IMR-90 (cell line): ENCODE results near the gene DIPK1A. TPM values are rescaled to one million over a fixed set of nuclear protein-coding genes. Genes with fewer than 3 reads are reported as not detected.

ENCODE experiments used
- ATAC-seq: fragments of 200-7000 bp; cut with Tn5 transposase; 2 replicates; pipeline ENCODE4 v1.9.1; 2020; ENCODE audit warnings: low read depth, mild to moderate bottlenecking, moderate library complexity
- BruUV-seq: library from RNA; stranded (reverse); fragments of 400-500 nt; replicated peaks from 2 replicates; lab custom pipeline; 2021; lab: Mats Ljungman, UMichigan
- CTCF ChIA-PET: fragments of 300-600 bp; formaldehyde crosslinking; extraction: SDS; loops from one replicate; lab custom pipeline; 2021; ENCODE audit warnings: antibody characterized with exemption; lab: Yijun Ruan, JAX
- POLR2A ChIA-PET: fragments of 300-600 bp; sonication (Branson Sonifier 250); formaldehyde crosslinking; loops from one replicate; lab custom pipeline; 2022; ENCODE audit warnings: antibody characterized with exemption; ENCODE audit not compliant: unreplicated experiment; lab: Charles Lee
- DNase-seq: peaks from one replicate; pipeline ENCODE4 v3.0.0; 2013
- H2AFZ ChIP-seq: replicated peaks from 2 replicates; pipeline ENCODE3; 2013; ENCODE audit warnings: low read length, mild to moderate bottlenecking; ENCODE audit not compliant: poor library complexity
- H2AK5ac ChIP-seq: 2 replicates; pipeline ENCODE4 v1.6.1; 2013; ENCODE audit warnings: low read depth, low read length, inconsistent platforms
- H2AK9ac ChIP-seq: replicated peaks from 2 replicates; pipeline ENCODE3; 2013; ENCODE audit warnings: mild to moderate bottlenecking, low read depth, low read length, moderate library complexity; ENCODE audit not compliant: poor library complexity
- H2BK120ac ChIP-seq: 2 replicates; pipeline ENCODE4 v1.6.1; 2013; ENCODE audit warnings: low read depth, low read length, inconsistent platforms
- H2BK15ac ChIP-seq: 3 replicates; pipeline ENCODE4 v1.6.1; 2013; ENCODE audit warnings: low read depth, low read length, inconsistent platforms
- H2BK20ac ChIP-seq: 2 replicates; pipeline ENCODE4 v1.6.1; 2013; ENCODE audit warnings: low read depth, mild to moderate bottlenecking, inconsistent platforms, low read length, moderate library complexity
- H2BK5ac ChIP-seq: 2 replicates; pipeline ENCODE4 v1.6.1; 2013; ENCODE audit warnings: mild to moderate bottlenecking, low read depth, low read length, inconsistent platforms; ENCODE audit not compliant: poor library complexity, severe bottlenecking
- H3K14ac ChIP-seq: replicated peaks from 2 replicates; pipeline ENCODE4 v1.6.1; 2013; ENCODE audit warnings: low read depth, low read length, inconsistent platforms
- H3K18ac ChIP-seq: 2 replicates; pipeline ENCODE4 v1.6.1; 2013; ENCODE audit warnings: low read depth, low read length, control low read depth
- H3K23ac ChIP-seq: 2 replicates; pipeline ENCODE4 v1.6.1; 2013; ENCODE audit warnings: low read depth, low read length, inconsistent platforms
- H3K27ac ChIP-seq: 2 replicates; pipeline ENCODE4 v1.5.1; 2013; ENCODE audit warnings: mild to moderate bottlenecking, control low read depth, low read length; ENCODE audit not compliant: insufficient read depth
- H3K27me3 ChIP-seq: 2 replicates; pipeline ENCODE4 v1.6.1; 2013; ENCODE audit warnings: low read length; ENCODE audit not compliant: control insufficient read depth, insufficient read depth
- H3K36me3 ChIP-seq: 2 replicates; pipeline ENCODE4 v1.6.1; 2013; ENCODE audit warnings: low read length, mixed read lengths; ENCODE audit not compliant: control insufficient read depth, insufficient read depth
- H3K4ac ChIP-seq: 2 replicates; pipeline ENCODE4 v1.6.1; 2013; ENCODE audit warnings: low read depth, low read length, inconsistent platforms
- H3K4me1 ChIP-seq: 2 replicates; pipeline ENCODE4 v1.6.1; 2013; ENCODE audit warnings: low read length, mixed read lengths; ENCODE audit not compliant: control insufficient read depth, insufficient read depth
- H3K4me2 ChIP-seq: 2 replicates; pipeline ENCODE4 v1.6.1; 2013; ENCODE audit warnings: low read depth, mild to moderate bottlenecking, control low read depth, low read length, moderate library complexity
- H3K4me3 ChIP-seq: 2 replicates; pipeline ENCODE4 v1.5.1; 2013; ENCODE audit warnings: low read depth, mild to moderate bottlenecking, control low read depth, low read length, moderate library complexity; ENCODE audit not compliant: insufficient read depth
- H3K56ac ChIP-seq: 2 replicates; pipeline ENCODE4 v1.6.1; 2013; ENCODE audit warnings: low read length, inconsistent platforms; ENCODE audit not compliant: insufficient read depth; ENCODE audit errors: extremely low read depth
- H3K79me1 ChIP-seq, 2 experiments: 2 replicates each; pipeline ENCODE4 v1.6.1; 2013; ENCODE audit warnings: low read length in 2 of 2, inconsistent platforms in 1 of 2, low read depth in 1 of 2
- H3K9ac ChIP-seq: 2 replicates; pipeline ENCODE4 v1.6.1; 2013; ENCODE audit warnings: low read depth, low read length, control low read depth
- H3K9me1 ChIP-seq: 2 replicates; pipeline ENCODE4 v1.6.1; 2013; ENCODE audit warnings: low read length, inconsistent platforms; ENCODE audit not compliant: insufficient read depth
- H3K9me3 ChIP-seq: 2 replicates; pipeline ENCODE4 v1.6.1; 2013; ENCODE audit warnings: low read length; ENCODE audit not compliant: control insufficient read depth, insufficient read depth
- H4K20me1 ChIP-seq: 2 replicates; pipeline ENCODE4 v1.6.1; 2013; ENCODE audit warnings: low read length, inconsistent platforms; ENCODE audit not compliant: insufficient read depth
- H4K5ac ChIP-seq: 2 replicates; pipeline ENCODE4 v1.6.1; 2013; ENCODE audit warnings: mild to moderate bottlenecking, low read depth, low read length, control low read depth
- H4K8ac ChIP-seq, 2 experiments: 2 replicates each; pipeline ENCODE4 v1.6.1; 2013; ENCODE audit warnings: low read depth in 2 of 2, low read length in 2 of 2, control low read depth in 1 of 2, inconsistent platforms in 1 of 2
- H4K91ac ChIP-seq: 2 replicates; pipeline ENCODE4 v1.6.1; 2013; ENCODE audit warnings: low read depth, low read length, inconsistent platforms; ENCODE audit not compliant: insufficient read depth
- MAFK ChIP-seq: IDR thresholded peaks from 2 replicates; pipeline ENCODE4 v1.6.1; 2012; ENCODE audit warnings: low read depth, low read length, improper control_type of control experiment
- RAD21 ChIP-seq: IDR thresholded peaks from 2 replicates; pipeline ENCODE4 v1.6.1; 2012; ENCODE audit warnings: low read length, improper control_type of control experiment
- WGBS, 2 experiments: methylation state at CpG; one replicate each; pipeline versions ENCODE4 v1.1.5 to v1.1.7; 2013; ENCODE audit warnings: missing lambda C conversion rate in 2 of 2; ENCODE audit not compliant: insufficient read length in 1 of 2; ENCODE audit errors: extremely low coverage in 2 of 2; 5-methylcytosine and 5-hydroxymethylcytosine counted together
- dilution Hi-C: fragments of 300-500 bp; cut with HindIII; formaldehyde crosslinking; loops from one replicate; pipeline ENCODE4 v1.14.3; 2018; ENCODE audit warnings: low sequenced_read_pairs; ENCODE audit not compliant: unreplicated experiment
- in situ Hi-C: fragments of 300-500 bp; cut with MboI; formaldehyde crosslinking; loops from 3 replicates; pipeline ENCODE4 v1.14.3; 2019; ENCODE audit warnings: low sequenced_read_pairs, inconsistent platforms, mixed read lengths
- intact Hi-C: fragments of 100-400 bp; cut with micrococcal nuclease; formaldehyde crosslinking; loops from 2 replicates; pipeline ENCODE4 v1.10.0; 2022
- polyA plus RNA-seq, 3 experiments: library from polyadenylated mRNA; depleted of rRNA; stranded (reverse); fragments of >200 nt; gene quantifications; 2 replicates each; pipeline ENCODE4 v1.2.3, GENCODE V29; 2012; ENCODE audit warnings: low replicate concordance in 1 of 3
- total RNA-seq: library from RNA; depleted of rRNA; stranded (reverse); fragments of >200 nt; gene quantifications from 2 replicates; pipeline ENCODE4 v1.2.3, GENCODE V29; 2012

DIPK1A gene
- total and polyA plus RNA-seq, 2 of the 4 experiments (the other 2 are of a cell fraction) = 4.7 to 5.7 TPM

DNA sequence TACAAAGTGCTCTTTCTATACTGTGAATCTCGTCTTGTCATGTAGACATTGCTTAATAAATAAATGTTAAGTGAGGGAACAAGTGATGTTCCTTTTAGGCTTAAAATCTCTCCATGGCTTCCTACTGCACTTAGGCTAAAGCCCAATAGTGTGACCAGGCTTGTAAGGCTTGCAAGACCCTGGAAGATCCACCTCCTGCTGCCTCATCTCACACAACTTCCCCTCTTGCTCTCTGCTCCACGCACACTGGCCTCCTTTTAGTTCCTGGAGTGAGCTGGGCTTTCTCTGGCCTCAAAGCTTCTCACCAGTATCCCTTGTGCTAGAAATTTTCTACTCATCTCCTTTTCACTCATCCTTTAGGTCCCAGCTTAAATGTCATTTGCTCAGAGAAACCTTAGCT is 41.5 kb upstream of the DIPK1A start:
- Histone ChIP-seq H3K14ac (no peak overlapping the region), H3K9me3 (no peaks in the 10 kb centered on the region), H3K23ac (no peak overlapping the region), H3K36me3 (no peaks in the 10 kb centered on the region), H4K5ac (no peak overlapping the region), H2BK20ac (no peak overlapping the region), H3K4me1 (no peaks in the 10 kb centered on the region), H3K9ac (no peak overlapping the region), H4K8ac (no peak overlapping the region), H3K4ac (no peak overlapping the region), H3K9me1 (no peaks in the 10 kb centered on the region), H2BK5ac (no peak overlapping the region), H2BK120ac (no peak overlapping the region), H3K79me1 (no peaks in the 10 kb centered on the region), H2AK5ac (no peak overlapping the region), H2AK9ac (no peak overlapping the region), H3K27me3 (peaks cover 28% of the 10 kb centered on the region), H2AFZ (no peak overlapping the region), H4K20me1 (no peaks in the 10 kb centered on the region), H3K18ac (no peak overlapping the region), H3K27ac (no peak overlapping the region), H3K4me3 (no peak overlapping the region), H3K4me2 (no peak overlapping the region), H4K91ac (no peak overlapping the region), H3K56ac (no peak overlapping the region), H2BK15ac (no peak overlapping the region)
- WGBS, 2 experiments = 91% methylated on average over 1 of the region's 2 CpGs; no CpG with 5 or more reads in 1 of the 2 experiments
- in situ Hi-C loops (loop anchor here (25.0 kb wide), 1 partner anchor 860 kb away; no protein-coding TSS in a partner anchor), dilution Hi-C loops (no loop called here), intact Hi-C loops (no loop called here)
- ATAC-seq (no peak), DNase-seq (no peak)
- no peak for TF ChIP-seq RAD21
- TF ChIP-seq MAFK = no peak
- BruUV-seq = no TSS peak
- CTCF ChIA-PET = interaction anchor here (1.3 kb wide), 1 partner anchor 9 kb away, joined by 5 read pairs; no protein-coding TSS in a partner anchor
- POLR2A ChIA-PET = no interaction called here
